HG03575 (cell line): ENCODE data around the gene LRMDA.

Experiments used
- ATAC-seq: cut with Tn5 transposase; IDR thresholded peaks from one replicate; pipeline ENCODE4 v1.9.1; 2021; ENCODE audit not compliant: unreplicated experiment, insufficient number of reproducible peaks, low FRiP score; ENCODE audit errors: extremely low read depth

LRMDA gene

DNA sequence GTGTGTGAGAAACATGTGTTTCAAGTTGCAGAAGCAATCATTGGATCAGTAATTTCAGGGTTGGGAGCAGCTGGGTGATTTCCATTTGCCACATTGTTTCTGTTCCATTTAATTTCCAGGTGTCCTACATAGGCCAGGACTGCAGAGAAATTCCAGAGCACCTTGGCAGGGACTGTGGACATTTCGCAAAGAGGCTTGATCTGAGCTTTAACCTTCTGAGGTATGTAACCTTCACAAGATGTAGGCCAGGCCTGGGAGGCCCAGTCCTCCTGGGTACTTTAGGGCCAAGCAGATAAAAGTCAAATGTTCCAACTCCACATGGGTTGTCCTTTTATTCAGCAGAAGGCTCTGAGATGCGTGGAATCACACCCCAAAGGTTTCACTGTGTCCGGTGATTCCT, 6.9 kb downstream of the LRMDA start:
- ATAC-seq: no peak

DNA sequence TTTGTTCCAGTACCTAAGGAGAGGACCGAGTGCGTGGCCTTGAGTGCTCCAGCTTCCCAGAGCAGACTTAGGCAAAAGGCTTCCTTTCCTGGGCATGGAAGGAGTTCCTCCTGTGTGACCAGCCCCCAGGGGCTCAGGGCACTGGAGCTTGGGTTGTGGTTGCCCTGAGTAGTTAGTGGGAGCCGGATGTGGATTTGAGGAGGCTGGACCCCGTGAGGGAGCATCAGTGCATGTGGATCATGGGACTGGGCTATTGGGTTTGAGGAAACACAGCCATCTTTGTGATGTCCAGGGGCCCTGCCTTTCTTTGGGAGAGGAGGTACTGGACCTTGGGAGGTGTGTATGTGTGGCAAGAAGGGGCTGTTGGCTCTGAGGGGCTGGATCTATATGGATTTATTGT, 8.4 kb downstream of the LRMDA start:
- no peak for ATAC-seq

DNA sequence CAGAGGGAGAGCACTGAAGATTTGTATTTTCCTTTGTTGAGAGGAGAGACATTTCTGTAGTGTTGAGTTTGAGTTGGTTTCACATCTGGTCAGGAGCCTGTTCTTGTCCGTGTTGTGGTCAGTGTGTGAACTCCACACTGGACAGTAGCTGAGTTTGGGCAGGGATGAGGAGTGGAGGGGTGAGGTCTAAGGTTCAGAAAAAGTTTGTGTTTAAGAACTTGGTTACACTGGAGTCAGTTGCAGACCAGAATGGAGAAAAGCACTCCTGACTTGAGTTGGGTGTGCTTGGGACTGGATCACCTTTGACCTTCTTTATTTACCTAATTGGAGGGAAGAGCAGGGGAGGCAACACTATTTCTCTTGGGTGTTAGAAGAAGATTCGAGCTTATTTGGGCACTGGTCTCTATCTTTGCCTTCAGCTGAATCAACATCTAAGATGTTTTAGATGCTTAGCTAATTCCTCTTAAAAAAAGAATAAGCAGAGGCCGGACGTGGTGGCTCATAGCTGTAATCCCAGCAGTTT, 8.9 kb downstream of the LRMDA start:
- no peak for ATAC-seq

DNA sequence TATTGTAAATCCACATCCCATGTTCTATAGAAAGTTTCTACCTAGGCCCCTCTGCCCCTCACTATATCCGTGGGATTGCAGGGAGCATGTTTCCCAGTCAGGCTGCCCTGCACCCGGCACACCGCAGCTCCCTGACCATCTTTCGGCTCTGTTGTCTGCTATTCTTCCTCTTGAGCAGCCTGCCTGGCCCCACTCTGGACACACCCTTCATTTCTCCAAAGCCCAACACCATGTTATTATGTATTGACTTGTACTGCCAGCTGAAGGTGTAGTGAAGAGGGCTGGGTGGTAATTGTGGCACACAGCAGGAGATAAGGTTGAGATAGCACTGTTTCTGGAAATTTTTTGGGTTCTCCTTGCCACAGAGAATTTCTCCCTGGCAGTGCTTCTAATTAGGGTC, 9.8 kb downstream of the LRMDA start:
- no peak for ATAC-seq

DNA sequence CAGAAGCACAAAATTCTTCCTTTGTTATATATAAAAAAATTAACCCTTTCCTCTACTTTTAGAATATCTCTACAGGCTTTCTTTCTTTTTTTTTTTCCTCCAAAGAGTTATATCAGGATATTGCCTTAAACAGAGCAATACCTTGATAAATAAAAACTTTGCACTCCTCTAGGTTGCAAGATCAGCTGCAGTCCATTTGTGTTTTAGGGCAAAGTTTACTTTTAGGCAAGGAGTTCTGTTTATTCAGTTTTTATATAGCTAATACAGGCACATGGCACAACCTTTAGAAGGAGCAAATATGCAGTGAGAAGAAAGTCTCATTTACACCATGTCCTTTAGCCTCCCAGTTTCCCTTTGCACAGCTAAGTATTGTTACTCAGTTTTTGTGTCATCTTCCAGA, 10.3 kb downstream of the LRMDA start:
- ATAC-seq: no peak

DNA sequence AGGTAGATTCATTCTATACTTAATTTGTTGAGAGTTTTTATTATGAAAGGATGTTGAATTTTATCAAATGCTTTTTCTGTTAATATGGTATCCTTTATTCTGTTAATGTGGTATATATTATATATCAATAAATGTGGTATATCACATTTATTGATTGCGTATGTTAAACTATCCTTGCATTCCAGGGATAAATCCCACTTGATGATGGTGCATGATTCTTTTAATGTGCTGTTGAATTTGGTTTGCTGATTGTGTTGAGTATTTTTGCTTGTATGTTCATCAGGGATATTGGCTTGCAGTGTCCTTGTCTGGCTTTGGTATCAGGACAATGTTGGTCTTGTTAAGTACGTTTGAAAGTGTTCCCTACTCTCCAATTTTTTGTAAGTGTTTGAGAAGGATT, 11.9 kb downstream of the LRMDA start:
- no peak for ATAC-seq

DNA sequence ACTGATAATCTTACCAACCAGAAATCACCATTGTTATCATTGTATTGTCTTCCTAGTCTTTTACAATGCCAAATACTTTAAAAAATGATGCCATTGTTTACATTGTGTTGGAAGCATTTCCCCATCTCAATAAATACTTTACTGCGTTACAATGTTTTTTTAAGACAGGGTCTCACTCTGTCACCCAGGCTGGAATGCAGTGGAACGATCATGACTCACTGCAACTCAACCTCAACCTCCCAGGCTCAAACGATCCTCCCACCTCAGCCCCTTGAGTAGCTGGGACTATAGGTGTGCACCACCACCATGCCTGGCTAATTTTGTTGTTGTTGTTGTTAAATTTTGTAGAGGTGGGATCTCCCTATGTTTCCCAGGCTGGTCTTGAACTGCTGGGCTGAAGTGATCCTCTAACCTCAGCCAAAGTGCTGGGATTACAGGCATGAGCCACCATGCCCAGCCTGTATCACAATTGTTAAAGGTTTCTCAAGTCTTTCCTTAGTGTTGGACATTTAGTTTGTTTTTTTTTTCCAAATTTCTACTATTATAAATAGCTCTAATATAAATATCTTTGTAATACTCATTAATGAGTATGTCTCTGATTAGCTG, 13.5 kb downstream of the LRMDA start:
- ATAC-seq: no peak

DNA sequence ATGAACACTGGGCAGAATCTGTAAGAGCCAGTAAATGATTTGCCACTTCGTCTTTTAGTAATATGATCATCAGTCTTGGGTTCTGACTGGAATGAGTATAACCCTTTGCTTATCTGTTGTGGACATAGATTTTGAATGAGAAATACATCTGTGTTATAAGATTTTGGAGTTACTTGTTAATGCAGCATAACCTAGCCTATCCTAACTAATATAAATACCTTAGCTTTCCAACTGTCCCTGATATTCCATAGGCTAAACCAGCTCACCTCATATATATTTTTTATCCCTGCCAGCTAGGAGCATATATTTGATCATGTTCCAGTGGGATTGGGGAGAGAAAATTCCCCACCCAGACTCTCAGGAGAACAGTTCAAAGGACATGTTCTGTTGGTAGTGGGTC, 15.1 kb downstream of the LRMDA start:
- no peak for ATAC-seq

DNA sequence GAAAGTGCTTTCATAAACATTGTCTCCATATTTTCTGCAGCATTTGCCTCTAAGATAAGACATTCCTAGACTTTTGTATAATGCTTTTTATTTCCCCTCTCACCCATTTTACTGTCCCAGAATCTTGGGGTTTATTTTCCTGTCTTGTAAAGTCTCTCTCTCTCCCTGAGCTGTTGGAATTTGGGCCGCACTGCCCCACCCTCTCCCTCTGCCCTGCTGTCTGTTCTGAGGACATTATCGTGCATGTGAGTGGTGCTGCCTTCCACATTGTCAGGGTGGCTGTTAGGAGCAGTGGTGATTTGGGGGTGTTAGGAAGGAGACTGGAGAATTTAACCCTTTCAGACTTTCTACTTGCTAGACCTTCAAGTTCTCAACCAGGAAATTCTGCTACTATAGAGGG, 16.7 kb downstream of the LRMDA start:
- ATAC-seq: no peak

DNA sequence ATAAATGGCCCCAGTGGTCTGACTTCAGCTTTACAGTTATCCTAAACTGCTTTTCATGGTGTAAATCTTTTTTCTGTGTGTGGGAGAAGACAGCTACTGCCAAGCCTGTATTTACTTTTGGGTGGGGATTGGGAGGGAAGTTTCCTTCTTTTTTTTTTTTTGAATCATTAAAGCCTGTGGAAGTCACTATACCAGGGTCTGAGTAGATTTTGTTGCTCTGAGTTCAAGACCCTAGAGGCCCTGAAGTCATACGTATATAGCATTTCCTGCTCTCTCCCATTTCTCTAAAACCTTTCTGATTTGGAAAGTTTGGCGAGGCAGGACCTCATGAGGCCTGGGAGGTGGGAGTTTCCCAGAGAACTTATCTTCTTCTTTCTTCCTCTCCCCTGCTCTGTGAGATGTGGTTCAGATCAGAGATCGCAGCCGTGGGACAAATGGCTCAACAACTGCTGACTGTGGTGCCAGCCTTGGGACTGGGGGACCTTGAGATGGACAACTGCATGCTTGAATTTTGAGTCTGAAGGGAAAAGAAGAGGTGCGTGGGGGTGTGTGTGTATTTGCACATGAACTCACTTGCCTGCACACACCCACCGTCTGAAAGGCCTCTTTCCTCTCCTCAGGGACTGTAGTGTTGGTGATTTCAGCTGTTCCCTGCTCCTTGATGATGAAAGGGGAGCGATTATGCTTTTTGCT, 18.1 kb downstream of the LRMDA start:
- ATAC-seq: no peak

DNA sequence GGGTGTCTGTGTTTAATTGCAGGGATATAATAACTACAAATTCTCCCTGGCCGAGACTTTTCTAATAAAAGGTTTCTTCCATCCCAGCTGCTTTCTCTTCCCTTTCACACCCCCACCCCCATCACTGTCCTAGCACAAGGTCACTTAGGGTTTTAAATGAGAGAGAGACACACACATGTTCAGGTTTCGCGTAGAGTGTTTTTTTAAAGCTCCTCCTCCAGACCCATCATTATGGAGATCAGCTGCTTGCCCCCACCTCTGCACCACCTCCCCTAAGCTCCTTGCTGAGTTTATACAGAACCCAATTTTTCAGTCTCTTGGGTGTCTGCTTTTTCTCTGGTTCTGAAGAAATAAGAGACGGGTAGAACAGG, 18.6 kb downstream of the LRMDA start:
- no peak for ATAC-seq

DNA sequence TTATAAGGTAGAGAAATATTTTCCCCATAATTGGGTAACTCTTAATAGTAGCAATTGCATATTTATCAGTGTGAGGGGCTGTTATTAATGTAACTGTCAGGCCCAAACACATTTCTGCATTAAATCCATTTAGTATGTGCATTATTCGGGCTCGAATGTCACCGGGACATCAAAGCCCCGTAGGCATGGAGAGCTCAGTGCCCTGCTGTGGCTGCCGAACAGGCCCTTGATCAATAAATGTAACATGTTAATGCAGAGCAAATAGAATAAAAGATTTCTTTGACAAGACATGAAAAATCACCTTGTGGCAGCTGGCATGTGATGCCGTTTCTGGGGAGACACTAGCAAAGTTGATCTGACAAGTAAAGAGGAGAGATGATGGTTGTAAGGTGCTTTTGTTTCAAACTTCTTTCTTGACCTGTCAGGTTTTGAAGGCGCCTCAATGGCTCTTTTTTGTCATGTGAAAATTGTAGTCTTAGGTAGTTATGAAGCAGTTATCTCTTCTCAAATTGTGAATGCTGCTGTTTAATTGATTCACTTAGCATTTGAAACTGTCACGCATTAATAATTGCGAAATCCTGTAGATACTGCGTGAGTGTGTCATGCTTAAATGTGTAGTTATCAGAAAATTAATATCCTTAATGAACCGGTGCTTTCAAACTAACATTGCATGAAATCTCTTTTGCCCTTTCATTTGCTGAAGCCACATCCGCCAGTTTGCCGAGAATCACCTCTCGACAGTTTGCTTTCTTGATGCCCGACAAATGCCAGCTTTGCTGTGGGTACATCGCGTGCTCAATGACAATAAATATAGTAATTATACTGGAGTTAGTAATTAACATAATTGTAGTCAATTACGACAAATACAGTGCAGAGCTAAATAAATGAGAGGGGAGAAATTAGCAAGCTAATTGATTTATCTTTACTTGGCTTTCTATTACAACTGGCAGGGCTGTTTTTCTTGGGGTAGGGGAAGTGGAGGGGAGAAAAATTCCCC, 19.5 kb downstream of the LRMDA start:
- no peak for ATAC-seq

DNA sequence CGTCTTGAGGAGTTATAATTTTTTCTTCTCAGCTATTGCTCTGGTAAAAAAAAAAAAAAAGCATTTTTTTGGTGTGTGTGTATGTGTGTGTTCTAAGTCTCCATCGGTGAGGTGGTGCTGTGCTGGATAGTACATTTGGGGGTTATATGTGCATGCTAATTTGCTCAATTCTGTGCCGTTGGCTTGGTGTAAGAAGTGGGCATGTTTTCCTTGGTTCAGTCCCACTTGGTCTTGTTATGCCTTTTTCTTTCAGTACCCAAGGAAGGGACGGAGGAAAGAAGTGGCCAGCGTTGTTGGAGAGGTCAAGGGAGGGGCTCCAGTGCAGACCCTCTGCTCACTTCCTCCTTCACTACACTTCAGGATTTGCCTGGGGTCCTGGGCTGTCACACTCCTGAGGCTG, 20.4 kb downstream of the LRMDA start:
- no peak for ATAC-seq

DNA sequence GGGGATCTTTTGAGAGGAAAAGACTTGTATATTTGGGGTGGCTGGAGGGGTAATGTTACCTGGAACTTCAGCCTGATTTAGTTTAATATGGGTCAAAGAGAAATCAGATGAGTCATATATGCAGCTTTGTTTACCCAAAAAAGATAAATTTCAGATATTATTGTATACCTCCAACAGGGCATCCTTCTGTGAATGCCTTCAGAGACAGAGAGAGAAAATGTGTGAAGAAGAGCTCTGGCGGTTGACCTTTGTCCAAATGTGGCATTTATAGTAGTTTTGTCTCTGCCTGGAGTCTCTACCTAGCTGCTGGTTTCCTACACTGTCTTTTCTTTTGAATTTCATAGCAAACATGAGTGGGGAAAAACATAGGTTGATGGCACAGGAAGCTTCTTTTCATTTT, 21.6 kb downstream of the LRMDA start:
- ATAC-seq: no peak

DNA sequence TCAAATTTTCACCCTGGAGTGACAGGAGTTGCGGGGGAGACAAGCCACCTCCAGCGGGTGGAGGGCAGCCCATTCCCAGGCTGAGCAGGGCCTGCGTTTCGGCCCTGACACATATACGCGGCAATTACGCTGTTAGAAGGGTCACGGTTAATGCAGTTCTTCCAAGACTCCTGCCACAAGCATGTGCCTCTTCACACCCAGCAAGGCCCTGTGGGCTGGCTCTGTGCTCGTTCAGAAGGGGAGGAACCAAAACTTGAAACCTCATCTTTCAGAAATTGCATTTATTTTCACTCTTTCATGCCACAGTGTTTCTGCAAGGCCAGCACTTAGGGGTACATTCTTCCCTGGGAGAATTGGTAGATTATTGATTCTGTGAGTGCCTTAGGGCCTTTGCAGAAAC, 24.7 kb downstream of the LRMDA start:
- ATAC-seq: no peak

DNA sequence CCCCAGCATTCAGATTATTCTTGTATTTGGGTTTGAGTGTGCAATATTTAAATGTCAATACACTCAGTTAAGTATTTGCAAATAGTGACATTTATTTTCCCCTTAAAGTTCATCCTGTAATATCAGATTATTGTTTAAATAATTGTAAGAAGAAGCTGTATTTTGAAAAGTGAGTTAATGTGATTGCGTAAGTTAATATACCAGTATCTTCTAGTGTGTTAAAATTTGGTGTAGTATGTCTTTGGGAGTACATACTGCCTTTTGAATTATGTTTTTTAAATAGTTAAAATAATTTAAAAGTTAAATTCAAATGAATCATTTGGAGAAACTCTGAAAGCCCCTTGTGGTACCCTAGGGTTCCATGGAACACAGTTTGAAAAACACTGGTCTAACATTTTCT, 28.6 kb downstream of the LRMDA start:
- ATAC-seq: no peak

DNA sequence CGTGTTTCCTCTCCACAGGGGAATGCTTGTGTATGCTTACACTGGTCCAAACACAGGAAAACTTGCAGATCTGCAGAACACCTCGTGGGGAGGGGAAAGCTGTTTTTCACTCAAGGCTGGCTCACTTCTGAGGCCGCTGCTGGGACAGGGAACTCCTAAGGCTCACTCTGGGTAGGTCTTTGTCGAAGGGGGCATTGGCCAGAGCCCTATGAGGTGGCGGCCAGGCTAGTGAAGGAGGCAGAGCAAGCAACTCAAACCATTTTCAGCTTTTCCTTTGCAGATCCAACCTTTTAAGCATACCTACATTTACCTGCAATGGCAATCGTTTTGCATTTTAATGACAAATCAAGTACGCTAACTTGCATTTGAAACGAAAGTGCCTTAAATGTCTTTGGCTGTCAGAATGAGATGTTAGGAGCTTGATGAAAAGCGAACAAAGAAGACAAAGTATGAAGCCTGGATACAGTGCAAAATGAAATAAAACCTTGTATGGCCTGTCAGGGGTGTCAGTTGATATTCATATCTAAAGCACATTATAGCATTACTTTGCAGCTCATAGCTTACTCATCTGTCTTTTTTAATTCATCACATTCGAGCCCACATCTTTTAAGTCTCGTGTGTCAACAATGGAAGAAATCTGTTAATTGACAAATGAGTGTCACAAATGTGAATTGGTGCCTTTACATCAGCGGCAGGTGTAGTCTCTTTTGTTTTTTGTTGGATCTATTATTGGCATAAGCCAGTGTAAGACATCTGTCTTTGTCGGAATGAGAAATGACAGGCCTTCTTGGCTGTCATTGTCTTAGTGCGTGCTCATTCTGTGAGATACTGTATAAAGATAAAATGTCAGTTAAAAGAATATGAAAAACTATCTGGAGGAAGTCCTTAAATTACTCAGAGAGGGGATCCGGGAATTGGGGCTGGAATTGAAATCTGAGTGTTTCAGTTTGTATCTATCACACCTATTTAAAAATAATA, 30.5 kb downstream of the LRMDA start:
- no peak for ATAC-seq

DNA sequence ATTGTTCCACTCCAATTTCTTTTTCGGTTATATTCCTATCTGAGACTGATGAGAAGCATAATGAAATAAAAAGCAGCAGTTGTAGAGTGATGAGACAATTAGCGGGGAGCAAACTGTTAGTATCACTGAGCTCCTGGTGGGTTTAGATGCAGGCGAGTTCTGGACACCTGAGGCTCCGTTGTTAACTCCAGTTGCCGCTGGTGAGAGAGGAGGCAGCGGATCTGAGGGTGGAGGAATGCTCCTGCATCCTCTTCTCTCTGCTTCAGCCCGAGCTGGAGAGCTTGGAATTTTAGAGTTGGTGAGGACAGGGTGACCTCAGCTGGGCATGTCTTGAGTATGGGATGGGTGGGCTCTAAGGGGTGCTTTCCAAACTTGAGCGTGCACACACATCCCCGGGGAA, 31.4 kb downstream of the LRMDA start:
- no peak for ATAC-seq
